ENCODE measurements around the gene PLCG2.

PLCG2 gene

GRCh38 chr16:81818905-81819304 is 39.8 kb downstream of the PLCG2 start:
- H3K4me3 ChIP-seq (ENCODE audit: low read depth, low read length): no peak overlapping the region
- TF ChIP-seq MAX (IDR thresholded peaks at IDR 0.05; ENCODE audit: low read depth, low read length) (no peak), CTCF (IDR thresholded peaks at IDR 0.05; ENCODE audit: low read depth, low read length) (no peak), POLR2A (IDR thresholded peaks at IDR 0.05; ENCODE audit: extremely low read depth, insufficient read length) (no peak), MYC (IDR thresholded peaks at IDR 0.05; ENCODE audit: low read depth, low read length) (no peak)

GRCh38 chr16:81821436-81822128 is 42.5 kb downstream of the PLCG2 start:
- H3K4me3 ChIP-seq (ENCODE audit: low read depth, low read length): peak overlapping the region; percentile 50

More at GRCh38 chr16:81818905-81819304, 39.8 kb downstream of the PLCG2 start:
- peak; percentile 7 for DNase-seq (ENCODE audit: low read depth)

GRCh38 chr16:81823111-81823510 is 44.0 kb downstream of the PLCG2 start:
- H3K4me3 ChIP-seq (ENCODE audit: low read depth, low read length): peak overlapping the region; percentile 27

More at GRCh38 chr16:81821436-81822128, 42.5 kb downstream of the PLCG2 start:
- TF ChIP-seq MAX (IDR thresholded peaks at IDR 0.05; ENCODE audit: low read depth, low read length) (peak; percentile 47; the same call in 1 of the 2 replicates), CTCF (IDR thresholded peaks at IDR 0.05; ENCODE audit: low read depth, low read length) (no peak), MYC (IDR thresholded peaks at IDR 0.05; ENCODE audit: low read depth, low read length) (peak; percentile 64), POLR2A (IDR thresholded peaks at IDR 0.05; ENCODE audit: extremely low read depth, insufficient read length) (peak; percentile 27)
- peak; percentile 92 for DNase-seq (ENCODE audit: low read depth)

GRCh38 chr16:81823734-81824133 is 44.6 kb downstream of the PLCG2 start:
- no peak for TF ChIP-seq MYC (IDR thresholded peaks at IDR 0.05; ENCODE audit: low read depth, low read length)
- no peak for TF ChIP-seq POLR2A (IDR thresholded peaks at IDR 0.05; ENCODE audit: extremely low read depth, insufficient read length)
- TF ChIP-seq CTCF (IDR thresholded peaks at IDR 0.05; ENCODE audit: low read depth, low read length): no peak
- TF ChIP-seq MAX (IDR thresholded peaks at IDR 0.05; ENCODE audit: low read depth, low read length): no peak
- no peak for DNase-seq (ENCODE audit: low read depth)
- H3K4me3 ChIP-seq (ENCODE audit: low read depth, low read length): no peak overlapping the region

More at GRCh38 chr16:81823111-81823510, 44.0 kb downstream of the PLCG2 start:
- TF ChIP-seq POLR2A (IDR thresholded peaks at IDR 0.05; ENCODE audit: extremely low read depth, insufficient read length) (peak; percentile 21), CTCF (IDR thresholded peaks at IDR 0.05; ENCODE audit: low read depth, low read length) (no peak), MYC (IDR thresholded peaks at IDR 0.05; ENCODE audit: low read depth, low read length) (peak; percentile 61), MAX (IDR thresholded peaks at IDR 0.05; ENCODE audit: low read depth, low read length) (peak; percentile 51)
- DNase-seq (ENCODE audit: low read depth): peak; percentile 93

GRCh38 chr16:81826523-81826922 is 47.4 kb downstream of the PLCG2 start:
- TF ChIP-seq POLR2A (IDR thresholded peaks at IDR 0.05; ENCODE audit: extremely low read depth, insufficient read length) (no peak), MAX (IDR thresholded peaks at IDR 0.05; ENCODE audit: low read depth, low read length) (no peak), MYC (IDR thresholded peaks at IDR 0.05; ENCODE audit: low read depth, low read length) (no peak), CTCF (IDR thresholded peaks at IDR 0.05; ENCODE audit: low read depth, low read length) (no peak)
- DNase-seq (ENCODE audit: low read depth): peak; percentile 60
- H3K4me3 ChIP-seq (ENCODE audit: low read depth, low read length): no peak overlapping the region

All from NB4 (cell line).